22Rv1 (cell line): ENCODE measurements around the gene BPIFB6.

ENCODE experiments used
- ZFX ChIP-seq: fragments of 450-650 bp; IDR thresholded peaks from 2 replicates; pipeline ENCODE4 v1.6.1; 2017; ENCODE audit warnings: antibody characterized with exemption, borderline replicate concordance
- TF ChIP-seq, protein P1 (sequence below): fragments of 450-650 bp; IDR thresholded peaks from 2 replicates; pipeline ENCODE4 v1.5.1; 2017; ENCODE audit warnings: mild to moderate bottlenecking

DNA sequence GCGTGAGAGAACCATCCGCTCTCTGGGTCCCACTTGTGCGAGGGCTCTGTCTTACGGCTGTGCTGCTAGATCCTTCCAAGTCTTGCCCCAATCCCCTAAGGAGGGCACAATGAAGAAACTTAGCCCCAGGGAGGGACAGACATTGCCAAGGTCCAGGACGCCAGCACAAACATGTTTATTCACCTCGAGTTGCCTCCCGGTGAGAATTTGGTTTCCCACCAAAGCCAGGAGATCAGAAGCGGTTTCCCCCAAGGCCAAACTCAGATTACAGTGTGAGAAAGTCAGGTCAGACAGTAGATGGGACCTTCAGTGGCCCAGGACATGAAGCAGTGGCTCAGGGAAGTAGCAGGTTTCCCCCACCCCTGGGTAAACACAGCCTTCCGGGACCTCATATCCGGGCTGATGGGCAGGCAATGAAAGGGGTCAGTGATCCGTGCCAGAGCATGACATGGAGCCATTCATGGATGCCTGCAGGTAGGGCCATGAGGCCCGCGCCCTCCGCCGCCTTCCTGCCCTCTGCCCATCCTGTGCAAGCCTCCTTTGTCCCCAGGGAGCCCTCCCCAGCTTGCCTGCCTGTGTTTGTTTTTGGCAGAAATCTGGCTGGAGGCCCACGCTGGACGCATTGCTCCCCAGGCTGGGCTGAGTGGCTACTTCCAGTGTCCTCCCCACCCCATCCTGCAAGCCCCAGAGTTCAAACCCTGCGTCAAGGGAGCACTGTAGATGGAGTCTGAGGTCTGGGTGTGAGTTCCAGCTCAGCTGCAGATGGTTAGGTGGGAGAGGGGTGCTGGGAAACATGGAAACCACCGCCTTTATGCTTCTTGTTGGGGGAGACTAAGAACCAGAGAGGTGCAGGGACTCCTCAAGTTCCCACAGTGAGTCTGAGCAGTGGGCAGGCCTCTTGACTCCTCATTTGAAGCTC is 22.0 kb upstream of the BPIFB6 start:
- TF ChIP-seq, protein P1, sequence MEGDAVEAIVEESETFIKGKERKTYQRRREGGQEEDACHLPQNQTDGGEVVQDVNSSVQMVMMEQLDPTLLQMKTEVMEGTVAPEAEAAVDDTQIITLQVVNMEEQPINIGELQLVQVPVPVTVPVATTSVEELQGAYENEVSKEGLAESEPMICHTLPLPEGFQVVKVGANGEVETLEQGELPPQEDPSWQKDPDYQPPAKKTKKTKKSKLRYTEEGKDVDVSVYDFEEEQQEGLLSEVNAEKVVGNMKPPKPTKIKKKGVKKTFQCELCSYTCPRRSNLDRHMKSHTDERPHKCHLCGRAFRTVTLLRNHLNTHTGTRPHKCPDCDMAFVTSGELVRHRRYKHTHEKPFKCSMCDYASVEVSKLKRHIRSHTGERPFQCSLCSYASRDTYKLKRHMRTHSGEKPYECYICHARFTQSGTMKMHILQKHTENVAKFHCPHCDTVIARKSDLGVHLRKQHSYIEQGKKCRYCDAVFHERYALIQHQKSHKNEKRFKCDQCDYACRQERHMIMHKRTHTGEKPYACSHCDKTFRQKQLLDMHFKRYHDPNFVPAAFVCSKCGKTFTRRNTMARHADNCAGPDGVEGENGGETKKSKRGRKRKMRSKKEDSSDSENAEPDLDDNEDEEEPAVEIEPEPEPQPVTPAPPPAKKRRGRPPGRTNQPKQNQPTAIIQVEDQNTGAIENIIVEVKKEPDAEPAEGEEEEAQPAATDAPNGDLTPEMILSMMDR, result no peak
- no peak for TF ChIP-seq ZFX
